Gastroesophageal sphincter (tissue), 4 donors: ENCODE results near the gene TCF12. TPM values are rescaled to one million over a fixed set of nuclear protein-coding genes. Genes with fewer than 3 reads are reported as not detected.

Experiments used
- ATAC-seq: fragments of 150-250 bp; one replicate; pipeline ENCODE4 v1.9.1; 2016; ENCODE audit warnings: mild to moderate bottlenecking, moderate library complexity
- H3K27ac ChIP-seq, 4 donors: fragments of 200-600 bp; sonication (generic) in 3 of 4; 1 replicate in 3 of 4; 2 replicates in 1 of 4; pipeline ENCODE4 v1.5.1; 2016 to 2019
- H3K27me3 ChIP-seq: fragments of 200-600 bp; sonication (generic); one replicate; pipeline ENCODE4 v1.5.1; 2019
- H3K36me3 ChIP-seq, 2 donors: fragments of 200-600 bp; sonication (generic); one replicate each; pipeline ENCODE4 v1.5.1; 2019; ENCODE audit warnings: control low read depth in 1 of 2
- H3K4me1 ChIP-seq, 3 donors: fragments of 200-600 bp; sonication (generic); 1 replicate in 2 of 3; 2 replicates in 1 of 3; pipeline ENCODE4 v1.5.1; 2016 to 2019; ENCODE audit warnings: control low read depth in 2 of 3
- H3K4me3 ChIP-seq, 2 donors: fragments of 200-600 bp; sonication (generic); one replicate each; pipeline ENCODE4 v1.5.1; 2019; ENCODE audit warnings: mild to moderate bottlenecking in 1 of 2, moderate library complexity in 1 of 2
- H3K9me3 ChIP-seq, 3 donors: fragments of 200-600 bp; sonication (generic); one replicate each; pipeline ENCODE4 v1.5.1; 2017 to 2019; ENCODE audit warnings: control low read depth in 2 of 3
- EP300 ChIP-seq: sonication (generic); formaldehyde crosslinking; IDR thresholded peaks from one replicate; pipeline ENCODE4 v1.6.1; 2017; ENCODE audit warnings: antibody characterized with exemption, mild to moderate bottlenecking
- POLR2A ChIP-seq, 2 donors: fragments of 450-650 bp; IDR thresholded peaks; one replicate each; pipeline ENCODE4 v1.6.1; 2017; ENCODE audit warnings: antibody characterized with exemption in 2 of 2, mild to moderate bottlenecking in 2 of 2, moderate library complexity in 1 of 2
- POLR2AphosphoS5 ChIP-seq: sonication (generic); formaldehyde crosslinking; IDR thresholded peaks from one replicate; pipeline ENCODE4 v1.6.1; 2017; ENCODE audit warnings: antibody characterized with exemption
- WGBS, 2 donors: methylation state at CpG; one replicate each; pipeline ENCODE4 v1.1.5; 2018; ENCODE audit warnings: low coverage in 1 of 2; 5-methylcytosine and 5-hydroxymethylcytosine counted together
- total RNA-seq, 4 donors: library from RNA; depleted of rRNA; stranded (reverse); fragments of >200 nt; gene quantifications; one replicate each; pipeline ENCODE4 v1.1.0, GENCODE V29; 2016
- TF ChIP-seq, protein P1 (sequence below), 4 experiments: fragments of 200-600 bp in 2 of 4; fragments of 450-650 bp in 2 of 4; sonication (generic) in 1 of 4; IDR thresholded peaks; one replicate each; pipeline ENCODE4 v1.5.1; 2017 to 2019; ENCODE audit warnings: antibody characterized with exemption in 4 of 4, mild to moderate bottlenecking in 2 of 4, moderate library complexity in 2 of 4

Gene TCF12
- total RNA-seq, 4 donors from 2014 or later = 78.1 to 194 (median 154) TPM

DNA sequence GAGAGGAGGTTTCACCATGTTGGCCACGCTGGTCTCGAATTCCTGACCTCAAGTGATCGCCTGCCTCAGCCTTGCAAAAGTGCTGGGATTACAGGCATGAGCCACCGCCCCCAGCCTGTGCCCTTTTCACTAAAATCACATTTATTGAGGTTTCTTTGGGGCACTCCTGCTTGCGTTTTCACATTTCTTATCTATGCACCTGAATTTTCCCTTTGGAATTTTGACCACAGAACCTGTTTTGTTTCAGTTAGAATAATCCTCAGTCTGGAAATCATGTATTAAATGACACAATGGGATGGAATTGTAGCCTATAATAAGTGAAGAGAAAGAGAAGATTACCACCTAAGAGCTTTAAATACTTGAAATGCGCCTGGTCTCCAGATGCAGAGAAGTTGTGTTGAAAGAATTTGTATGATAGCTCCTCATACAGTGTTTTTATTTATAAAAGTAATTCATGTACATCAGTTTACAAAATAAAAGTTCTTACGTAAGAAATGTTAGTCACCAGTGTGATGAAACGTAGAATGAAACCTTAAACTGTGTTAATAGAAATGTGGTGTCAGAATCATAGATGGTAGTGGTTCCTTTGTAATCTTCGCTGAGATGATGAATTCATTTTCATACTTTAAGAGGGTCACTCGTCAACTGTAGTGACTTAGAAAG, 107.0 kb downstream of the TCF12 start:
- TF ChIP-seq, protein P1, sequence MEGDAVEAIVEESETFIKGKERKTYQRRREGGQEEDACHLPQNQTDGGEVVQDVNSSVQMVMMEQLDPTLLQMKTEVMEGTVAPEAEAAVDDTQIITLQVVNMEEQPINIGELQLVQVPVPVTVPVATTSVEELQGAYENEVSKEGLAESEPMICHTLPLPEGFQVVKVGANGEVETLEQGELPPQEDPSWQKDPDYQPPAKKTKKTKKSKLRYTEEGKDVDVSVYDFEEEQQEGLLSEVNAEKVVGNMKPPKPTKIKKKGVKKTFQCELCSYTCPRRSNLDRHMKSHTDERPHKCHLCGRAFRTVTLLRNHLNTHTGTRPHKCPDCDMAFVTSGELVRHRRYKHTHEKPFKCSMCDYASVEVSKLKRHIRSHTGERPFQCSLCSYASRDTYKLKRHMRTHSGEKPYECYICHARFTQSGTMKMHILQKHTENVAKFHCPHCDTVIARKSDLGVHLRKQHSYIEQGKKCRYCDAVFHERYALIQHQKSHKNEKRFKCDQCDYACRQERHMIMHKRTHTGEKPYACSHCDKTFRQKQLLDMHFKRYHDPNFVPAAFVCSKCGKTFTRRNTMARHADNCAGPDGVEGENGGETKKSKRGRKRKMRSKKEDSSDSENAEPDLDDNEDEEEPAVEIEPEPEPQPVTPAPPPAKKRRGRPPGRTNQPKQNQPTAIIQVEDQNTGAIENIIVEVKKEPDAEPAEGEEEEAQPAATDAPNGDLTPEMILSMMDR (IDR thresholded peaks at IDR 0.05) = no peak
- TF ChIP-seq EP300 (no peak), POLR2AphosphoS5 (no peak), POLR2A (IDR thresholded peaks at IDR 0.05) (no peak)
- no peak for ATAC-seq
- H3K4me1 ChIP-seq = peaks cover 0 to 32% (median 0%) of the 10 kb centered on the region in 3 donors
- WGBS, 2 donors = 81 to 86% methylated on average over 5 to 9 of the region's 10 CpGs
- H3K27me3 ChIP-seq = no peaks in the 10 kb centered on the region
- no peaks in the 10 kb centered on the region for H3K9me3 ChIP-seq
- H3K4me3 ChIP-seq = no peak overlapping the region
- H3K36me3 ChIP-seq = no peaks in the 10 kb centered on the region
- H3K27ac ChIP-seq = no peak overlapping the region

DNA sequence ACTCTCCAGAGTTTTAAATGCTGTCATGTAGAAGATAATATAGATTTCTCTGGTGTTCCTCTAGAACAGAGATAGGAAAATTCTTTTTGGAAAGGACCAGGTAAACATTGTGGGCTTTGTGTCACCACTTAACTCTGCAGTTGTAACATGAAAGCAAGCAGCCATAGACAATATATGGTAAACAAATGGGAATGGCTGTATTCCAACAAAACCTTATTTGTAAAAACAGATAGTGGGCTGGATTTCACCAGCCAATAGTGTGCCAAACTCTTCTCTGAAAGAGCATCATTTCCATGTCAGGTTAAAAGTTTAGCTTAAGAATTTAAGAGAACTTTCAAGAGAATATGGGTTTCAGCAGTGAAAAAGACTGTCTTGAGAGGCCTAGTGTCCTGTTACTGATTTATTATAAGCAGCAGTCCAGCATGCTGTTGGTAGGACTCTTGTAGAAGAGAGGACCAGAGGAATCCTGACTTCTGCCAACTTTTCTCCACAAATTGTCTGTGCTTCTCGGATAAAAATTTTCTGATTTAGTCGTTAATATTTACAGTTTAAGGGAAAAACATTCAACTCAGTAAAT, 107.7 kb downstream of the TCF12 start:
- TF ChIP-seq EP300 = no peak
- TF ChIP-seq POLR2A (IDR thresholded peaks at IDR 0.05) = no peak
- TF ChIP-seq POLR2AphosphoS5 = no peak
- TF ChIP-seq, protein P1 (IDR thresholded peaks at IDR 0.05) = no peak
- Histone ChIP-seq H3K4me3 (no peak overlapping the region), H3K9me3 (no peaks in the 10 kb centered on the region), H3K27me3 (no peaks in the 10 kb centered on the region), H3K36me3 (no peaks in the 10 kb centered on the region), H3K4me1 (peaks cover 1 to 36% (median 2%) of the 10 kb centered on the region in 3 donors), H3K27ac (no peak overlapping the region)
- ATAC-seq = no peak
- WGBS, 2 donors = 61 to 62% methylated on average over 2 of the region's 2 CpGs

DNA sequence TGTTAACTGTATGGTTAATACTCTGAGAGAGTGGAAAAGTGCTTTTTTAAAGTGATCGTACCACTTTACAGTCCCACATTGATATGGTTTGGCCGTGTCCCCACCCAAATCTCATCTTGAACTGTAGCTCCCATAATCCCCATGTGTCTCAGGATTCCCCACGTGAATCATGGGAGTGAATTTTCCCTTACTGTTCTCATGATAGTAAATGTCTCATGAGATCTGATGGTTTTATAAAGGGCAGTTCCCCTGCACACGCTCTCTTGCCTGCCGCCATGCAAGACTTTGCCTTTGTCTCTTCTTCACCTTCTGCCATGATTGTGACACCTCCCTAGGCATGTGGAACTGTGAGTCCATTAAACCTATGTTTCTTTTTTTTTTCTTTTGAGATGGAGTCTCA, 109.2 kb downstream of the TCF12 start:
- Histone ChIP-seq H3K27me3 (no peaks in the 10 kb centered on the region), H3K36me3 (no peaks in the 10 kb centered on the region), H3K9me3 (no peaks in the 10 kb centered on the region), H3K27ac (no peak overlapping the region), H3K4me3 (no peak overlapping the region), H3K4me1 (peaks cover 8 to 51% (median 8%) of the 10 kb centered on the region in 3 donors)
- no peak for ATAC-seq
- WGBS, 2 donors = 96 to 100% methylated on average over 3 to 5 of the region's 5 CpGs
- TF ChIP-seq, protein P1 (IDR thresholded peaks at IDR 0.05) = no peak
- TF ChIP-seq EP300 = no peak
- TF ChIP-seq POLR2A (IDR thresholded peaks at IDR 0.05) = no peak
- no peak for TF ChIP-seq POLR2AphosphoS5

DNA sequence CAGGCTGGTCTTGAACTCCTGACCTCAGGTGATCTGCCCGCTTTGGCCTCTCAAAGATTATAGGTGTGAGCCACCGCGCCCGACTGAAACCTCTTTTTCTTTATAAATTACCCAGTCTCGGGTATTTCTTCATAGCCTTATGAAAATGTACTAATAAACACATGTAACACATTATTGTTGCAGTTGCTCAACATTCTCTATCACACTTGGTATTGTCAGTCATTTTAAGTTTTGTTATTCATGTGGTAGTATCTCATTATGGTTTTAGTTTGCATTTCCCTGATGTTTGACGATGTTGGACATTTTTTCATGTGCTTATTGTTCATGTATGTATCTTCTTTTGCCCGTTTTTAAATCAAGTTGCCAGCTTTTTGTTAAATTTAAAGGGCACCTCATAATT, 109.7 kb downstream of the TCF12 start:
- no peak for ATAC-seq
- 80 to 85% methylated on average over 7 of the region's 7 CpGs for WGBS, 2 donors
- Histone ChIP-seq H3K27me3 (no peaks in the 10 kb centered on the region), H3K4me1 (peaks cover 8 to 57% (median 8%) of the 10 kb centered on the region in 3 donors), H3K27ac (no peak overlapping the region), H3K9me3 (no peaks in the 10 kb centered on the region), H3K36me3 (no peaks in the 10 kb centered on the region), H3K4me3 (no peak overlapping the region)
- TF ChIP-seq EP300 (no peak), POLR2A (IDR thresholded peaks at IDR 0.05) (no peak), POLR2AphosphoS5 (no peak)
- TF ChIP-seq, protein P1 (IDR thresholded peaks at IDR 0.05) = no peak

DNA sequence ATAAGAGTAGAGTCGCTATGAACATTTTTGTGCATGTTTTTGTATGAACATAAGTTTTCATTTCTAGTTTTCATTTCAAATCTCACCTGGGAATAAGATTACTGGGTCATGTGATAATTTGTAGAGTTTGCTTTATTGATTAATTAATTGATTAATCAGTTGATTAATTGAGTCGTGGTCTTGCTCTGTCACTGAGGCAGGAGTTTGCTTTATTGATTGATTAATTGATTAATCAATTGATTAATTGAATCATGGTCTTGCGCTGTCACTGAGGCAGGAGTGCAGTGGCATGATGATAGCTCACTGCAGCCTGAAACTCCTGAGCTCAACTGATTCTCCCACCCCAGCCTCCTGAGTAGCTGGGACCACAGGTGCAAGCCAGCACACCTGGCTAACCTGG, 111.6 kb downstream of the TCF12 start:
- H3K4me1 ChIP-seq = peaks cover 8 to 59% (median 14%) of the 10 kb centered on the region in 3 donors
- no peaks in the 10 kb centered on the region for H3K36me3 ChIP-seq
- no peak overlapping the region for H3K4me3 ChIP-seq
- no peak for ATAC-seq
- TF ChIP-seq POLR2AphosphoS5 (no peak), EP300 (no peak), POLR2A (IDR thresholded peaks at IDR 0.05) (no peak)
- TF ChIP-seq, protein P1 (IDR thresholded peaks at IDR 0.05) = no peak
- WGBS, 2 donors = 84 to 97% methylated on average over 3 of the region's 3 CpGs
- no peaks in the 10 kb centered on the region for H3K27me3 ChIP-seq
- no peaks in the 10 kb centered on the region for H3K9me3 ChIP-seq
- no peak overlapping the region for H3K27ac ChIP-seq
